HEK293 (cell line): ENCODE measurements around the gene PSME1.

ENCODE experiments used
- CTCF ChIA-PET: fragments of 350-600 bp; formaldehyde crosslinking; extraction: SDS; loops from one replicate; lab custom pipeline; 2021; ENCODE audit warnings: antibody characterized with exemption; lab: Yijun Ruan, JAX
- POLR2A ChIA-PET: fragments of 300-600 bp; formaldehyde crosslinking; extraction: SDS; loops from one replicate; lab custom pipeline; 2020; ENCODE audit warnings: antibody characterized with exemption, inconsistent platforms; lab: Yijun Ruan, JAX
- H3K27ac ChIP-seq: fragments of 200-500 bp; sonication (Bioruptor generic); 2 replicates; pipeline ENCODE4 v1.5.1; 2014; ENCODE audit warnings: low read depth, low read length, control low read depth, inconsistent platforms; ENCODE audit errors: extremely low read depth
- H3K36me3 ChIP-seq, 2 experiments: fragments of 200-500 bp in 1 of 2; sonication (Bioruptor generic) in 1 of 2; 1 replicate in 1 of 2; 2 replicates in 1 of 2; pipeline ENCODE4 v1.5.1; 2014 to 2017; ENCODE audit warnings: inconsistent platforms in 2 of 2, low read length in 2 of 2; ENCODE audit not compliant: control insufficient read depth in 2 of 2, insufficient read depth in 1 of 2
- H3K4me1 ChIP-seq: fragments of 200-500 bp; sonication (Bioruptor generic); 2 replicates; pipeline ENCODE4 v1.5.1; 2014; ENCODE audit warnings: mild to moderate bottlenecking, low read length, inconsistent platforms; ENCODE audit not compliant: control insufficient read depth, insufficient read depth
- H3K4me3 ChIP-seq: 2 replicates; pipeline ENCODE4 v1.5.1; 2011; ENCODE audit warnings: low read depth, mild to moderate bottlenecking, control low read depth, low read length, moderate library complexity
- H3K9me3 ChIP-seq: fragments of 200-500 bp; sonication (Bioruptor generic); 2 replicates; pipeline ENCODE4 v1.5.1; 2014; ENCODE audit warnings: low read depth, low read length, inconsistent platforms; ENCODE audit not compliant: control insufficient read depth, insufficient read depth
- GFI1B ChIP-seq: fragments of 450-650 bp; formaldehyde crosslinking; IDR thresholded peaks from 2 replicates; pipeline ENCODE4 v1.5.1; 2016; ENCODE audit warnings: missing biosample characterization, missing genetic modification characterization
- HOXA7 ChIP-seq: sonication (generic); formaldehyde crosslinking; IDR thresholded peaks from 2 replicates; pipeline ENCODE4 v1.8.1; 2022; ENCODE audit warnings: missing genetic modification reagents, borderline replicate concordance
- KLF7 ChIP-seq: fragments of 450-650 bp; formaldehyde crosslinking; IDR thresholded peaks from 2 replicates; pipeline ENCODE4 v1.5.1; 2016; ENCODE audit warnings: missing biosample characterization, missing genetic modification characterization, borderline replicate concordance
- ZBTB10 ChIP-seq: fragments of 450-650 bp; formaldehyde crosslinking; IDR thresholded peaks from 2 replicates; pipeline ENCODE4 v1.5.1; 2016; ENCODE audit warnings: missing biosample characterization, missing genetic modification characterization
- ZFP3 ChIP-seq: fragments of 450-650 bp; formaldehyde crosslinking; IDR thresholded peaks from 2 replicates; pipeline ENCODE4 v1.5.1; 2016; ENCODE audit warnings: low read depth, missing biosample characterization, missing genetic modification characterization
- ZFP37 ChIP-seq: fragments of 450-650 bp; formaldehyde crosslinking; IDR thresholded peaks from 2 replicates; pipeline ENCODE4 v1.5.1; 2016; ENCODE audit warnings: missing biosample characterization, missing genetic modification characterization
- ZNF114 ChIP-seq: fragments of 450-650 bp; formaldehyde crosslinking; IDR thresholded peaks from 2 replicates; pipeline ENCODE4 v1.5.0; 2017; ENCODE audit warnings: missing biosample characterization, missing genetic modification characterization
- ZNF146 ChIP-seq: fragments of 450-650 bp; formaldehyde crosslinking; IDR thresholded peaks from 2 replicates; pipeline ENCODE4 v1.5.1; 2016; ENCODE audit warnings: missing biosample characterization, missing genetic modification characterization
- ZNF184 ChIP-seq: fragments of 450-650 bp; IDR thresholded peaks from 2 replicates; pipeline ENCODE4 v1.5.1; 2018; ENCODE audit warnings: missing biosample characterization, mild to moderate bottlenecking, missing genetic modification characterization
- ZNF221 ChIP-seq: fragments of 450-650 bp; formaldehyde crosslinking; IDR thresholded peaks from 2 replicates; pipeline ENCODE4 v1.5.1; 2017; ENCODE audit warnings: missing biosample characterization, missing genetic modification characterization, borderline replicate concordance
- ZNF223 ChIP-seq: fragments of 450-650 bp; formaldehyde crosslinking; IDR thresholded peaks from 2 replicates; pipeline ENCODE4 v1.5.1; 2016; ENCODE audit warnings: missing biosample characterization, missing genetic modification characterization
- ZNF23 ChIP-seq: fragments of 450-650 bp; formaldehyde crosslinking; IDR thresholded peaks from 2 replicates; pipeline ENCODE4 v1.5.1; 2016; ENCODE audit warnings: missing biosample characterization, missing genetic modification characterization, borderline replicate concordance
- ZNF433 ChIP-seq: fragments of 450-650 bp; formaldehyde crosslinking; IDR thresholded peaks from 2 replicates; pipeline ENCODE4 v1.5.1; 2016; ENCODE audit warnings: missing biosample characterization, missing genetic modification characterization, low read depth
- ZNF48 ChIP-seq: fragments of 450-650 bp; formaldehyde crosslinking; IDR thresholded peaks from 2 replicates; pipeline ENCODE4 v1.5.1; 2016; ENCODE audit warnings: missing biosample characterization, missing genetic modification characterization
- ZNF571 ChIP-seq: fragments of 450-650 bp; formaldehyde crosslinking; IDR thresholded peaks from 2 replicates; pipeline ENCODE4 v1.5.0; 2017; ENCODE audit warnings: missing biosample characterization, missing genetic modification characterization
- ZNF670 ChIP-seq: fragments of 450-650 bp; formaldehyde crosslinking; IDR thresholded peaks from 2 replicates; pipeline ENCODE4 v1.5.1; 2016; ENCODE audit warnings: missing biosample characterization, missing genetic modification characterization, low read depth
- ZNF747 ChIP-seq: fragments of 450-650 bp; formaldehyde crosslinking; IDR thresholded peaks from 2 replicates; pipeline ENCODE4 v1.5.1; 2016; ENCODE audit warnings: missing biosample characterization, missing genetic modification characterization
- ZNF792 ChIP-seq: fragments of 450-650 bp; formaldehyde crosslinking; IDR thresholded peaks from 2 replicates; pipeline ENCODE4 v1.5.1; 2016; ENCODE audit warnings: missing biosample characterization, missing genetic modification characterization
- TF ChIP-seq, protein P1 (sequence below): fragments of 450-650 bp; formaldehyde crosslinking; IDR thresholded peaks from 2 replicates; pipeline ENCODE4 v1.5.1; 2016; ENCODE audit warnings: missing biosample characterization, missing genetic modification characterization, low read depth
- TF ChIP-seq, protein P2 (sequence below): fragments of 450-650 bp; formaldehyde crosslinking; IDR thresholded peaks from 2 replicates; pipeline ENCODE4 v1.5.1; 2017; ENCODE audit warnings: missing biosample characterization, missing genetic modification characterization

Gene PSME1

GRCh38 chr14:24100197-24100981, 35.6 kb upstream of the PSME1 start:
- TF ChIP-seq, protein P1, sequence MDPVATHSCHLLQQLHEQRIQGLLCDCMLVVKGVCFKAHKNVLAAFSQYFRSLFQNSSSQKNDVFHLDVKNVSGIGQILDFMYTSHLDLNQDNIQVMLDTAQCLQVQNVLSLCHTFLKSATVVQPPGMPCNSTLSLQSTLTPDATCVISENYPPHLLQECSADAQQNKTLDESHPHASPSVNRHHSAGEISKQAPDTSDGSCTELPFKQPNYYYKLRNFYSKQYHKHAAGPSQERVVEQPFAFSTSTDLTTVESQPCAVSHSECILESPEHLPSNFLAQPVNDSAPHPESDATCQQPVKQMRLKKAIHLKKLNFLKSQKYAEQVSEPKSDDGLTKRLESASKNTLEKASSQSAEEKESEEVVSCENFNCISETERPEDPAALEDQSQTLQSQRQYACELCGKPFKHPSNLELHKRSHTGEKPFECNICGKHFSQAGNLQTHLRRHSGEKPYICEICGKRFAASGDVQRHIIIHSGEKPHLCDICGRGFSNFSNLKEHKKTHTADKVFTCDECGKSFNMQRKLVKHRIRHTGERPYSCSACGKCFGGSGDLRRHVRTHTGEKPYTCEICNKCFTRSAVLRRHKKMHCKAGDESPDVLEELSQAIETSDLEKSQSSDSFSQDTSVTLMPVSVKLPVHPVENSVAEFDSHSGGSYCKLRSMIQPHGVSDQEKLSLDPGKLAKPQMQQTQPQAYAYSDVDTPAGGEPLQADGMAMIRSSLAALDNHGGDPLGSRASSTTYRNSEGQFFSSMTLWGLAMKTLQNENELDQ (tag by site-specific recombination) = no peak
- TF ChIP-seq KLF7 (tag by site-specific recombination) = no peak
- no peak for TF ChIP-seq ZFP3 (tag by site-specific recombination)
- TF ChIP-seq ZNF114 = no peak
- TF ChIP-seq GFI1B (tag by site-specific recombination) = no peak
- no peak for TF ChIP-seq ZNF184 (tag by site-specific recombination)
- TF ChIP-seq ZNF747 (tag by site-specific recombination) = no peak
- TF ChIP-seq ZNF221 (tag by site-specific recombination) = no peak
- no peak for TF ChIP-seq ZBTB10 (tag by site-specific recombination)
- no peak for TF ChIP-seq ZNF23 (tag by site-specific recombination)
- no peak for TF ChIP-seq HOXA7 (CRISPR knock-in tag)
- no peak for TF ChIP-seq ZNF670 (tag by site-specific recombination)
- TF ChIP-seq ZFP37 (tag by site-specific recombination) = no peak
- TF ChIP-seq ZNF571 (tag by site-specific recombination) = no peak
- TF ChIP-seq ZNF48 (tag by site-specific recombination) = no peak
- TF ChIP-seq, protein P2, sequence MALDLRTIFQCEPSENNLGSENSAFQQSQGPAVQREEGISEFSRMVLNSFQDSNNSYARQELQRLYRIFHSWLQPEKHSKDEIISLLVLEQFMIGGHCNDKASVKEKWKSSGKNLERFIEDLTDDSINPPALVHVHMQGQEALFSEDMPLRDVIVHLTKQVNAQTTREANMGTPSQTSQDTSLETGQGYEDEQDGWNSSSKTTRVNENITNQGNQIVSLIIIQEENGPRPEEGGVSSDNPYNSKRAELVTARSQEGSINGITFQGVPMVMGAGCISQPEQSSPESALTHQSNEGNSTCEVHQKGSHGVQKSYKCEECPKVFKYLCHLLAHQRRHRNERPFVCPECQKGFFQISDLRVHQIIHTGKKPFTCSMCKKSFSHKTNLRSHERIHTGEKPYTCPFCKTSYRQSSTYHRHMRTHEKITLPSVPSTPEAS (tag by site-specific recombination) = no peak
- Histone ChIP-seq H3K4me1 (no peaks in the 10 kb centered on the region), H3K9me3 (no peaks in the 10 kb centered on the region), H3K27ac (no peak overlapping the region), H3K4me3 (no peak overlapping the region), H3K36me3 (peaks cover 0 to 59% of the 10 kb centered on the region in 2 experiments; a peak in 2 of 3 replicates)
- POLR2A ChIA-PET = interaction anchor here (1.6 kb wide), 1 partner anchor 14 kb away, joined by 4 read pairs; the partner anchor contains the start of genes DCAF11 and NRL
- CTCF ChIA-PET = interaction anchor here (1.1 to 2.1 kb wide), 3 partner anchors 9 to 60 kb away, joined by 3 to 13 read pairs (median 7); partner anchors contain the start of gene IRF9

GRCh38 chr14:24100982-24101494, 35.0 kb upstream of the PSME1 start:
- TF ChIP-seq ZNF114 (no peak), ZNF223 (tag by site-specific recombination) (no peak), ZNF146 (tag by site-specific recombination) (no peak), ZNF433 (tag by site-specific recombination) (no peak), ZNF792 (tag by site-specific recombination) (no peak)
- Histone ChIP-seq H3K36me3 (peaks cover 0 to 59% of the 10 kb centered on the region in 2 experiments; a peak in 2 of 3 replicates), H3K4me3 (no peak overlapping the region), H3K4me1 (no peaks in the 10 kb centered on the region), H3K9me3 (no peaks in the 10 kb centered on the region), H3K27ac (no peak overlapping the region)
- ChIA-PET POLR2A (interaction anchor here (1.6 kb wide), 1 partner anchor 14 kb away, joined by 4 read pairs; the partner anchor contains the start of genes DCAF11 and NRL), CTCF (interaction anchor here (1.6 to 2.1 kb wide), 2 partner anchors 8 to 60 kb away, joined by 7 to 13 read pairs; partner anchors contain the start of gene IRF9)
